GM20431 (cell line): Measurements from ENCODE around the gene SLC25A29.
"Not testable (repeated sequence)": the region's sequence is repeated elsewhere in the genome, so short reads cannot be mapped to it uniquely, and the experiment has no call there.

Experiments
- in situ Hi-C: fragments of 300-500 bp; cut with MseI, MboI; formaldehyde crosslinking; loops from one replicate; pipeline ENCODE4 v1.15.0; 2020; ENCODE audit warnings: low sequenced_read_pairs; ENCODE audit not compliant: unreplicated experiment

SLC25A29 gene

GRCh38 chr14:100283984-100284881 lies 22.0 kb downstream of the SLC25A29 start:
- in situ Hi-C loops = no loop called here

DNA sequence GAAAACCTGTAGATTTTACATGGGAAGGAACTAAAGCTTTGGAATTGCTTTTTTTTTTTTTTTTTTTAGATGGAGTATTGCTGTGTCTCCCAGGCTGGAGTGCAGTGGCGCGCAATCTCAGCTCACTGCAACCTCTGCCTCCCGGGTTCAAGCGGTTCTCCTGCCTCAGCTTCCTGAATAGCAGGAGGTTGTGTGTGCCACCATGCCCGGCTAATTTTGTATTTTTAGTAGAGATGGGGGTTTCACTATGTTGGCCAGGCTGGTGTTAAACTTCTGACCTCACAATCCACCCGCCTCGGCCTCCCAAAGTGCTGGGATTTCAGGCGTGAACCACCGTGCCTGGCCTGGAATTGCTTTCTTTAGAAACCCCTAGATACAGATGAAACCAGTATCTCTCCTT lies 22.8 kb downstream of the SLC25A29 start:
- in situ Hi-C loops = not testable (repeated sequence)

DNA sequence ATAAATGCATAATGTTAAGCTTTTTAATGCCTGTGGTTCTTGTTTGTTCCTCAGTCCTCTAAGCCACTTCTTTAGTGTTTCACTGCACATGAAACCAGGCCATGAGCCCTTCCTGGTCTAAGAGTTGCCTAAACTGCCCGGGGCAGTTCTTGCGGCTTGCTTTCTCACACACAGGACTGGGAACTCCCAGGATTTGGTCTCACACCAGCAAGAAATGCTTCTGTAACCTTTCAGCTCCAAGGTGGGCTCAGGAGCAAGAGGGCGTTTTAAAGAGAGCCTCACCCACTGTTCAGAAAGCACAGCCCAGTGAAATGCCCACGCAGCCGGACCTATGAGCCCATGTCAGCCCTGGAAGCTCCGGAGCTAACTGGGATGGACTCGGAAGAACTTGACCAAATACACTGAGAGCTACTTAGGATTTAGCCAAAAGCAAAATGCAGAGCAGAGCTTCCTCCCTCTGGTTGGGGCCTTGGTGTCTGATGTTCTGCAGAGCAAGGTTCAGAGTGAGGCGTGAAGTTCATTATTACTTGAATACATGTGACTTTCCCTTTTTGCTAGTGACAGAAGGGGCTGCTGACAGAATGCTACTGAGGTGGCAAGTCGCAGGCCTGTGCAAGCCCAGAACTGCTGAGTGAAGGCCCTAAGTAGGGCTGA lies 23.4 kb downstream of the SLC25A29 start:
- in situ Hi-C loops = no loop called here

- in situ Hi-C loops = no loop called here
Measured at GRCh38 chr14:100282083-100282350, 24.2 kb downstream of the SLC25A29 start.

DNA sequence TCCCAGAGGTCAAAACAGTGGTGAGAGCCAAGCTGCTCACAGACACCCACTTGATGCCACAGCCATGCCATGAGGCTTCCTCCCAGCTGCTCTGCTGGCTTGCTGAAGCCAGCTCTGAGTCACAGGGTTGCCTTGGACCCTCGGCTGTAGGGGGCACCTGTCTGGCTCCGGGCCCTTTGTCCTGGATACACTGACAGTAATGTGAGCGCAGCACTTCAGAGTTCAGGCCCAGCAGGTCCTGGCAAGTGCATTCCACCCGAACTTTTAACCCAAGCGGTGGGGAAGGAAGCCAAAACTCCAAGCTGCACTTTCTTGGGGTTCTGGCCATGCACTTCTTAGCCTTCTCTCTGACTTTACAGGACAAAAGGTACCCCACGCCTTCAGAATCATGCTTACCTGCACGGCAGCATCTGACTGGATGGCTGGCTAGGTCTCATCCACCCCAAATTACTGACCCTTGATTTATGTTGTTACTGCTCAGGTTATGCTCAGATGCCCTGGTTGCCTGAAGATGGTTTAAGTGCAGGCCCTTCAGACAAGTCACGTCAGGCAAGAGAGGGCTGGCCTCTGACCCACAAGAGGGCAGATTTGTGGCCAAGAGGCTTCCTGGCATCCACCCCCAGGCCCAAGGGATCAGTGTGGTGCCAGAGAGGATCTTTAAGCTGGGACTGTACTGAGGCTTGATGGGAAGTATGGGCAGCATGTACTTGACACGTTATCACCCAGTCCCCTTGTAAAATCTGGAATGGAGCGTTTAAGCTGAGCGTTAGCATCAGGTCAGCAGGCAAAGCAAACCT lies 24.8 kb downstream of the SLC25A29 start:
- in situ Hi-C loops = no loop called here

DNA sequence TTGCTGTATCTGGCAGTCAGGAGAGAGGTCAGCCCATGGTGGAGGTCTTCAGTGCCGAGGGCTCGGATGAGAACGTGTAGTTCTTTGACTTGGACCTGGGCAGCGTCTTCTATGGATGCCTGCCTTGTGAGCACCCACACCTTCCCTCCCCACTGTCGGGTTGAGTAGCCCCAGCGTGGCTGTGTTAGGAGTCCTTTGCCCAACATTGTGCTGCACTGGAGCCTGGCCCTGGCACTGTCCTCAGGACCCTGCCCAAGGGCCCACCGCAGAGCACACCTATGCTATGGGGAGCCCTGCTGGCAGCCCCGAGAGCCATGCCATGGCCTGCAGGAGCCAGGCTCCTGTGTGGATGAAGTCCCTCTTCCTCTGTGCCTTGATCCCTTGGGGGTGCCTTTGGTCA lies 26.7 kb downstream of the SLC25A29 start:
- in situ Hi-C loops = no loop called here

- in situ Hi-C loops = no loop called here
Measured at GRCh38 chr14:100279133-100279532, 27.1 kb downstream of the SLC25A29 start.

DNA sequence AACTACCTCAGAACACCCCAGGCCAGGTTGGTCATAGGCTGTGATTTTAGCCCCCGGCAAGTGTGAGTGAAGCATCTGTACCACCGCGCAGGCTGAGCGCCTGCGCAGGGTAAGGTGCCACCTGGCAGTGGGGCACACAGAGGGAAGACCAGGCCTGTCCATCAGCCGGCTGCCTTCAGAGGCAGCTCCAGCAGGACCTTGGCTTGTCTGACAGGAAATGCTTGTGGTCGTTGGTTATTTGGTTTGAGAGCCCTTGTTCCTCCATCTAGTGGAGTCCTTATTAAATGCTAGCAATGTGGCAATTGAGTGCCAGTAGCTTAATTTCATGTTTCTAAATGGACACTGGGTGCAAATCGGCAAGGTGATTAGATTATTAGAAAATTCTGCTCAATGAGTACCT lies 27.5 kb downstream of the SLC25A29 start:
- in situ Hi-C loops = no loop called here

- in situ Hi-C loops = no loop called here
Measured at GRCh38 chr14:100275214-100275613, 31.0 kb downstream of the SLC25A29 start.

- in situ Hi-C loops = no loop called here
Measured at GRCh38 chr14:100274250-100274649, 32.0 kb downstream of the SLC25A29 start.

DNA sequence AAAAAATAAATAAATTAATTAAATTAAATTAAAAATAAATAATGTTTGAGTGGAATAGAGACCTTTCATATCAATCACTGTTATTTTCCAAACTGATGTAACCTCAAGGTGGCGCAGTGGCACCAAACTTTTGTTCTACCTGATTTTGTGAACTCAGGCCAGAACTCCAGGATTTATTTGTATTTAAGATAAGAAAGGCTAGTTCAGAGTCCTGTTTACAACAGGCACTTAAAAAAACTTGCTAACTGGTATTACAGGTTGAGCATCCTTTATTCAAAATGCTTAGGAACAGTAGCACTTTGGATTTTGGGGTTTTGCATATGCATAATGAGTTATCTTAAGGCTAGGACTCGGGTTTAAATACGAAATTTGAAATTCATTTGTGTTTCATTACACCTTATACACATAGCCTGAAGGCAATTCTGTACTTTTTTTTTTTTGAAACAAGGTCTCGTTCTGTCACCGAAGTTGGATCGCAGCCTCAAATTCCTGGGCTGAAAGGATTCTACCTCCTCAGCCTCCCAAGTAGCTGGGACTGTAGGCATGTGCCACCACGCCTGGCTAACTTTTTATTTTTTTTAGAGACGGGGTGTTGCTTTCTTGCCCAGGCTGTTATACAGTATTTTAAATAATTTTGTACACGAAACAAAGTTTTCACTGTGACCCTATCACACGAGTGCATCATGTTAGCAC lies 34.9 kb downstream of the SLC25A29 start:
- in situ Hi-C loops = no loop called here

DNA sequence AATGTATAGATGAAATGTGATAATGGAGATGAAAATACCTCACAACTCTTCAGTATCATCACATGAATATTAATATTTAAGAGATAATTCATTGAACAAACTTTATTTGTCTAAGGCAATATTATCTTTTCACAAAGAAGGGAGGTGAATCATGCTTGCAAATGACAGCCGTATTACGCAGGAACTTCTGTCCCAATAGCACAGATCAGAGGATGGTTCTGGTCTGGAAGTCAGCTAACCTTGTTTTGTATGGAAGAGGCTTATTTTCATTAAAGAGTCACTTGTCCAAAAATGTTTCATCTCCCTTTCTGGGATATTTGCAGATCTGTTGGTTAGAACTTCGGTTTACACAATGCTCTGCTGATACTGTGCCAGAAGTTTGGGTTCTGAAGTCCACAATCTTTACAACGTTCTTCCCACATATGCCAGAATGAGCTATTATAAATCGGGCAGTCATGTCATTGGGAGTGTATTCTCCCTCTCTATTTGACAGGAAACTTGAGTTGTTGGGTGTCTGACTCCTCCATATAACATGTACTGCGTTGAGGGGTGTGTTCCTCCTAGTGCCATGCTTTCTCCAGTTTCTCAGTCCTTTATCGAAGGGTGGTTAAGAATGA lies 37.5 kb downstream of the SLC25A29 start:
- in situ Hi-C loops = no loop called here

DNA sequence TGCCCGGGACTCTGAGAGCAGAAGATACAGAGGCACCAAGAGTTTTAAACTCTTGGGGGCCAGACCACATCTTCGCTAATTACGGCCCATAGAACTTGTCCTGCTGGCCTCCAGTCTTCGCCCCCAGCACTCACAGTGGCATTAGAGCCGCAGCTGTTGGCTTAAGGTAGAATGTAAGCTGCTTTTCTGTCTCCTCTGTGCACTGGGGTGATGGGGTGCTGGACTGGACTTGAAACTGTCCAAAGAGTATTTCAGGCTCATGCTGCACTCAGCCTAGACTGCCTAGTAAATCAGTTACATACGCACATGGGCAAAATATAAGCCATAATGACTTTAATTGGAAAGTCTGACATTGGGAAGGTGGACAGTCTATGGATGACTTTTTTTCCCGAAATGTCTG lies 38.3 kb downstream of the SLC25A29 start:
- in situ Hi-C loops = no loop called here

GRCh38 chr14:100263141-100263540 lies 43.1 kb downstream of the SLC25A29 start:
- in situ Hi-C loops = no loop called here

DNA sequence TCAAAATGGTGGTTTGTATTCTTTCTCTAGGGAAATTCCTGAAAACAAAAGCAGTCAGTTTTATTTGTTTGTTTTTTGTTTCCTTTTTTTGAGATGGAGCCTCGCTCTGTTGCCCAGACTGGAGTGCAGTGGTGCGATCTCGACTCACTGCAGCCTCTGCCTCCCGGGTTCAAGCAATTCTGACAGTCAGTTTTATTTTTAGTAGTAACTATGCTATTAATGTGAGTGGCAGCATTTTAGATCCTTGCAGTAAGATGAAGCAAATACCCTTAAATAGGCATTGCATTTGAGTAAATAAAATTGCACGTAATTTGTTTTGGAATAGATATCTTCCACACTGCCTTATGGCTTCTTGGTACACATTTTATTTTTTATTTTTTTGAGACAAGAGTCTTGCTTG lies 43.7 kb downstream of the SLC25A29 start:
- in situ Hi-C loops = no loop called here

- in situ Hi-C loops = no loop called here
Measured at GRCh38 chr14:100261621-100262020, 44.6 kb downstream of the SLC25A29 start.

- in situ Hi-C loops = no loop called here
Measured at GRCh38 chr14:100256339-100256895, 49.8 kb downstream of the SLC25A29 start.

GRCh38 chr14:100252684-100253083 lies 53.6 kb downstream of the SLC25A29 start:
- in situ Hi-C loops = no loop called here

DNA sequence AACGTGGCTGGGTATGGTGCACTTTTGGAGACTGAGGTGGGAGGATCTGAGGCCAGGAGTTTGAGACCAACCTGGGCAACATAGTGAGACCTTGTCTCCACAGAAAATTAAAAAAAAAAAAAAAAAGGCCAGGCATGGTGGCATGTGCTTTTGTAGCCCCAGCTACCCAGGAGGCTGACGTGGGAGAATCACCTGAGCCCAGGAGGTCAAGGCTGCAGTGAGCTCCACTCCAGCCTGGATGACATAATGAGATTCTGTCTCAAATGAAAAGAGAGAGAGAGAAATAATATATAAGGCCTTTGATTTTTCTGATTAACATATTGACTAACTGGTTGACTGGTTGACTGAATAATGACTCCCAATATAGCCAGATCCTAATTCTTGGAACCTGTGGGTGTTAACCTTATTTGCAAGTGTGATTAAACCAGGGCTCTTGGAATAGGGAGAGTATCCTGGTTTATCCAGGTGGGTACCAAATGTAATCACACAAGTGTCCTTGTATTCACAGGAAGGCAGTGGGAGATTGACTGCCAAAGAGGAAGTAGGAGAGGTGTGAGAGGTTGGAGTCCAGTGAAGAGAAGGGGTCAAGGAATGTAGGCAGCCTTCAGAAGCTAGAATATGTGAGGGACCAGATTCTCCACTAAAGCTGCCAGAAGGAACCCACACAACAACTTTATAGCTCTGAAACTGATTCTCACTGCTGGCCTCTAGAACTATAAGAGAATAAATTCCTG lies 55.3 kb downstream of the SLC25A29 start:
- in situ Hi-C loops = no loop called here
